ENCODE data around the gene PDE6C. TPM values are rescaled to one million over a fixed set of nuclear protein-coding genes. Genes with fewer than 3 reads are reported as not detected.

Gene PDE6C
- total and polyA plus RNA-seq, 4 donors, result not detected

GRCh38 chr10:93672890-93673289 lies 60.6 kb downstream of the PDE6C start:
- H3K36me3 ChIP-seq (ENCODE audit: control insufficient read depth in 4 of 4, insufficient read depth in 4 of 4, low read length in 4 of 4), result peaks cover 5 to 35% (median 32%) of the 10 kb centered on the region in 4 donors

GRCh38 chr10:93673791-93674190 lies 61.5 kb downstream of the PDE6C start:
- Histone ChIP-seq H3K9me3 (ENCODE audit: control insufficient read depth in 4 of 4, insufficient read depth in 3 of 4, low read length in 3 of 4) (no peaks in the 10 kb centered on the region), H3K27ac (ENCODE audit: low read depth in 1 of 2, low read length in 1 of 2) (no peak overlapping the region), H3K4me1 (ENCODE audit: control insufficient read depth in 5 of 5, insufficient read depth in 5 of 5, low read length in 5 of 5) (no peaks in the 10 kb centered on the region), H3K4me3 (no peak overlapping the region), H3K9ac (ENCODE audit: insufficient read depth in 1 of 2, low read length in 2 of 2) (no peak overlapping the region), H3K36me3 (ENCODE audit: control insufficient read depth in 4 of 4, insufficient read depth in 4 of 4, low read length in 4 of 4) (peaks cover 9 to 41% (median 32%) of the 10 kb centered on the region in 4 donors), H3K27me3 (ENCODE audit: control insufficient read depth in 3 of 3, insufficient read depth in 3 of 3, low read length in 2 of 3) (no peaks in the 10 kb centered on the region)
- 94 to 97% methylated on average over 2 of the region's 2 CpGs for WGBS, 2 donors
- ATAC-seq (ENCODE audit: insufficient read depth, low FRiP score) (no peak), DNase-seq (no peak)
- no peak for TF ChIP-seq CTCF (IDR thresholded peaks at IDR 0.05; ENCODE audit: control extremely low read depth, extremely low read depth)

More at GRCh38 chr10:93672890-93673289, 60.6 kb downstream of the PDE6C start:
- no peak for ATAC-seq (ENCODE audit: insufficient read depth, low FRiP score)
- 86 to 93% methylated on average over 2 of the region's 2 CpGs for WGBS, 2 donors
- Histone ChIP-seq H3K27ac (ENCODE audit: low read depth in 1 of 2, low read length in 1 of 2) (no peak overlapping the region), H3K9me3 (ENCODE audit: control insufficient read depth in 4 of 4, insufficient read depth in 3 of 4, low read length in 3 of 4) (no peaks in the 10 kb centered on the region), H3K4me1 (ENCODE audit: control insufficient read depth in 5 of 5, insufficient read depth in 5 of 5, low read length in 5 of 5) (no peaks in the 10 kb centered on the region), H3K27me3 (ENCODE audit: control insufficient read depth in 3 of 3, insufficient read depth in 3 of 3, low read length in 2 of 3) (no peaks in the 10 kb centered on the region), H3K4me3 (no peak overlapping the region), H3K9ac (ENCODE audit: insufficient read depth in 1 of 2, low read length in 2 of 2) (no peak overlapping the region)
- no peak for TF ChIP-seq CTCF (IDR thresholded peaks at IDR 0.05; ENCODE audit: control extremely low read depth, extremely low read depth)
- DNase-seq, result no peak

- WGBS, 2 donors, result 88% methylated on average over 4 of the region's 4 CpGs
- ATAC-seq (ENCODE audit: insufficient read depth, low FRiP score) (no peak), DNase-seq (no peak)
- no peaks in the 10 kb centered on the region for H3K4me1 ChIP-seq (ENCODE audit: control insufficient read depth in 5 of 5, insufficient read depth in 5 of 5, low read length in 5 of 5)
- H3K27me3 ChIP-seq (ENCODE audit: control insufficient read depth in 3 of 3, insufficient read depth in 3 of 3, low read length in 2 of 3), result no peaks in the 10 kb centered on the region
- peaks cover 7 to 30% (median 24%) of the 10 kb centered on the region in 4 donors for H3K36me3 ChIP-seq (ENCODE audit: control insufficient read depth in 4 of 4, insufficient read depth in 4 of 4, low read length in 4 of 4)
- no peak overlapping the region for H3K9ac ChIP-seq (ENCODE audit: insufficient read depth in 1 of 2, low read length in 2 of 2)
- no peak for TF ChIP-seq CTCF (IDR thresholded peaks at IDR 0.05; ENCODE audit: control extremely low read depth, extremely low read depth)
- H3K27ac ChIP-seq (ENCODE audit: low read depth in 1 of 2, low read length in 1 of 2), result no peak overlapping the region
- H3K4me3 ChIP-seq, result no peak overlapping the region
- no peaks in the 10 kb centered on the region for H3K9me3 ChIP-seq (ENCODE audit: control insufficient read depth in 4 of 4, insufficient read depth in 3 of 4, low read length in 3 of 4)
These were observed 66.0 kb downstream of the PDE6C start for GRCh38 chr10:93678386-93678785.
